SK-N-SH (cell line): Measurements from ENCODE around the gene AFF3. TPM values are rescaled to one million over a fixed set of nuclear protein-coding genes. Genes with fewer than 3 reads are reported as not detected.

Experiments used
- CTCF ChIA-PET: fragments of 300-600, 350-600 bp; formaldehyde crosslinking; extraction: SDS; loops from one replicate; lab custom pipeline; 2021; lab: Yijun Ruan, JAX
- POLR2A ChIA-PET: fragments of 350-600 bp; sonication (Branson Sonifier 250); formaldehyde crosslinking; extraction: SDS; loops from one replicate; lab custom pipeline; 2020; ENCODE audit warnings: antibody characterized with exemption, inconsistent platforms; lab: Yijun Ruan, JAX
- DNase-seq: peaks from one replicate; pipeline ENCODE4 v3.0.0; 2012
- H2AFZ ChIP-seq: fragments of 200-600 bp; sonication (generic); 2 replicates; pipeline ENCODE4 v1.8.1; 2016; ENCODE audit warnings: antibody characterized with exemption, mild to moderate bottlenecking, low read depth
- H3F3A ChIP-seq: fragments of 200-600 bp; sonication (generic); replicated peaks from 2 replicates; pipeline ENCODE3; 2016; ENCODE audit warnings: antibody characterized with exemption, mild to moderate bottlenecking; ENCODE audit not compliant: insufficient read depth
- H3K27ac ChIP-seq, 2 experiments: fragments of 200-500 bp in 1 of 2; fragments of 200-600 bp in 1 of 2; sonication (Bioruptor generic) in 1 of 2; sonication (generic), shearing (Covaris generic) in 1 of 2; 2 replicates each; pipeline versions ENCODE4 v1.5.1 to v1.6.1; 2014 to 2016; ENCODE audit warnings: low read depth in 2 of 2, inconsistent platforms in 1 of 2, low read length in 1 of 2, mild to moderate bottlenecking in 1 of 2, mixed read lengths in 1 of 2
- H3K27me3 ChIP-seq: fragments of 200-600 bp; sonication (generic), shearing (Covaris generic); 2 replicates; pipeline ENCODE4 v1.6.1; 2016; ENCODE audit warnings: mixed run types; ENCODE audit not compliant: insufficient read depth
- H3K36me3 ChIP-seq, 2 experiments: fragments of 200-500 bp in 1 of 2; fragments of 200-600 bp in 1 of 2; sonication (Bioruptor generic) in 1 of 2; sonication (generic) in 1 of 2; replicated peaks in 1 of 2; 2 replicates each; pipeline versions ENCODE3 to v1.5.1; 2014 to 2016; ENCODE audit warnings: low read length in 1 of 2, mild to moderate bottlenecking in 1 of 2; ENCODE audit not compliant: insufficient read depth in 2 of 2, control insufficient read depth in 1 of 2
- H3K4me1 ChIP-seq, 2 experiments: fragments of 200-500 bp in 1 of 2; fragments of 200-600 bp in 1 of 2; sonication (Bioruptor generic) in 1 of 2; sonication (generic), shearing (Covaris generic) in 1 of 2; 2 replicates each; pipeline versions ENCODE4 v1.5.1 to v1.6.1; 2014 to 2016; ENCODE audit warnings: low read depth in 1 of 2, low read length in 1 of 2, mixed run types in 1 of 2; ENCODE audit not compliant: insufficient read depth in 2 of 2, control insufficient read depth in 1 of 2
- H3K4me2 ChIP-seq: fragments of 200-600 bp; sonication (generic), shearing (Covaris generic); 2 replicates; pipeline ENCODE4 v1.6.1; 2017; ENCODE audit warnings: mixed run types
- H3K4me3 ChIP-seq, 2 experiments: fragments of 200-500 bp in 1 of 2; fragments of 200-600 bp in 1 of 2; sonication (Bioruptor generic) in 1 of 2; sonication (generic), shearing (Covaris generic) in 1 of 2; 2 replicates each; pipeline versions ENCODE4 v1.5.1 to v1.8.1; 2014 to 2016; ENCODE audit warnings: low read depth in 2 of 2, inconsistent platforms in 1 of 2, low read length in 1 of 2, mild to moderate bottlenecking in 1 of 2, mixed read lengths in 1 of 2, moderate library complexity in 1 of 2
- H3K79me2 ChIP-seq: fragments of 200-600 bp; sonication (generic); 2 replicates; pipeline ENCODE4 v1.8.1; 2017; ENCODE audit warnings: mild to moderate bottlenecking; ENCODE audit not compliant: insufficient read depth
- H3K9ac ChIP-seq: fragments of 200-600 bp; sonication (generic); 2 replicates; pipeline ENCODE4 v1.6.1; 2017; ENCODE audit warnings: mixed run types
- H3K9me2 ChIP-seq: fragments of 200-600 bp; sonication (generic); 2 replicates; pipeline ENCODE4 v1.6.1; 2017; ENCODE audit warnings: mixed run types
- H3K9me3 ChIP-seq: fragments of 200-600 bp; sonication (generic); 2 replicates; pipeline ENCODE4 v1.6.1; 2017; ENCODE audit warnings: mixed run types, mild to moderate bottlenecking, moderate library complexity
- H4K20me1 ChIP-seq: fragments of 200-600 bp; sonication (generic); 2 replicates; pipeline ENCODE4 v1.6.1; 2017; ENCODE audit warnings: mild to moderate bottlenecking, mixed run types; ENCODE audit not compliant: insufficient read depth
- EP300 ChIP-seq, 2 experiments: IDR thresholded peaks; 2 replicates each; pipeline versions ENCODE4 v1.4.0 to v1.6.1; 2012; ENCODE audit warnings: borderline replicate concordance in 1 of 2, low read depth in 1 of 2, low read length in 1 of 2
- FOXM1 ChIP-seq: IDR thresholded peaks from 2 replicates; pipeline ENCODE4 v1.4.0; 2012; ENCODE audit warnings: low read depth, mild to moderate bottlenecking
- MEF2A ChIP-seq: IDR thresholded peaks from 2 replicates; pipeline ENCODE4 v1.4.0; 2012; ENCODE audit warnings: low read depth, borderline replicate concordance
- MXI1 ChIP-seq: IDR thresholded peaks from 2 replicates; pipeline ENCODE4 v1.6.1; 2012; ENCODE audit warnings: mild to moderate bottlenecking, low read depth, low read length, improper control_type of control experiment
- POLR2AphosphoS5 ChIP-seq: IDR thresholded peaks from 2 replicates; pipeline ENCODE4 v1.6.1; 2012; ENCODE audit warnings: low read depth, low read length
- RAD21 ChIP-seq: IDR thresholded peaks from 2 replicates; pipeline ENCODE4 v1.6.1; 2012; ENCODE audit warnings: mild to moderate bottlenecking, low read length
- SMC3 ChIP-seq: IDR thresholded peaks from 2 replicates; pipeline ENCODE4 v1.6.1; 2012; ENCODE audit warnings: low read depth, low read length, improper control_type of control experiment
- TEAD4 ChIP-seq: IDR thresholded peaks from 2 replicates; pipeline ENCODE4 v1.4.0; 2012; ENCODE audit warnings: mild to moderate bottlenecking, borderline replicate concordance; ENCODE audit not compliant: insufficient read depth
- WGBS: methylation state at CpG from one replicate; pipeline ENCODE4 v1.1.6; 2017; ENCODE audit warnings: low lambda C conversion rate; 5-methylcytosine and 5-hydroxymethylcytosine counted together
- polyA plus RNA-seq, 3 experiments: library from polyadenylated mRNA; depleted of rRNA; stranded (reverse); fragments of >200 nt; gene quantifications; 2 replicates each; pipeline ENCODE4 v1.2.3, GENCODE V29; 2012
- TF ChIP-seq, protein P1 (sequence below): fragments of 150-350 bp; IDR thresholded peaks from 2 replicates; pipeline ENCODE4 v1.6.1; 2017; ENCODE audit warnings: antibody characterized with exemption, low read length, low read depth, borderline replicate concordance
- TF ChIP-seq, protein P2 (sequence below): fragments of 150-350 bp; IDR thresholded peaks from 2 replicates; pipeline ENCODE4 v1.6.1; 2016; ENCODE audit warnings: mild to moderate bottlenecking, low read depth, low read length
- TF ChIP-seq, protein P3 (sequence below): IDR thresholded peaks from 2 replicates; pipeline ENCODE4 v1.4.0; 2012; ENCODE audit warnings: low read depth, borderline replicate concordance

AFF3 gene
- polyA plus RNA-seq, 1 of the 3 experiments (the other 2 are of a cell fraction) = 0.36 TPM

DNA sequence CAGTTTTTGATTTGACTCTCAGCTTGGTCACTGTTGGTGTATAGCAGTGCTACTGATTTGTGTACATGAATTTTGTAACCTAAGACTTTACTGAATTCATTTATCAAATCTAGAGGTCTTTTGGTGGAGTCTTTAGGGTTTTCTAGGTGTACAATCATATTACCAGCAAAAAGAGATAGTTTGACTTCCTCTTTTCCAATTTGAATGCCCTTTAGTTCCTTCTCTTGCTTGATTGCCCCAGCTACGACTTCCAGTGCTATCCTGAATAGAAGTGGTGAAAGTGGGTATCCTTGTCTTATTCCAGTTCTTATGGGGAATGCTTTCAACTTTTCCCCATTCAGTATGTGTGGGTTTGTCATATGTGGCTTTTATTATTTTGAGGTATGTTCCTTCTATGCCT lies 339.7 kb downstream of the AFF3 start:
- ChIA-PET CTCF (no interaction called here), POLR2A (no interaction called here)
- TF ChIP-seq, protein P1, sequence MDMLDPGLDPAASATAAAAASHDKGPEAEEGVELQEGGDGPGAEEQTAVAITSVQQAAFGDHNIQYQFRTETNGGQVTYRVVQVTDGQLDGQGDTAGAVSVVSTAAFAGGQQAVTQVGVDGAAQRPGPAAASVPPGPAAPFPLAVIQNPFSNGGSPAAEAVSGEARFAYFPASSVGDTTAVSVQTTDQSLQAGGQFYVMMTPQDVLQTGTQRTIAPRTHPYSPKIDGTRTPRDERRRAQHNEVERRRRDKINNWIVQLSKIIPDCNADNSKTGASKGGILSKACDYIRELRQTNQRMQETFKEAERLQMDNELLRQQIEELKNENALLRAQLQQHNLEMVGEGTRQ = no peak
- TF ChIP-seq EP300 (IDR thresholded peaks at IDR 0.05; ENCODE audit: borderline replicate concordance in 1 of 2, low read depth in 1 of 2, low read length in 1 of 2) = no peak
- Histone ChIP-seq H3K9ac (no peak overlapping the region), H2AFZ (no peak overlapping the region), H4K20me1 (no peaks in the 10 kb centered on the region), H3K27me3 (no peaks in the 10 kb centered on the region), H3F3A (no peaks in the 10 kb centered on the region), H3K27ac (no peak overlapping the region), H3K4me3 (no peak overlapping the region), H3K79me2 (no peaks in the 10 kb centered on the region), H3K9me2 (no peaks in the 10 kb centered on the region), H3K4me2 (no peak overlapping the region), H3K4me1 (no peaks in the 10 kb centered on the region; a peak in 1 of 4 replicates), H3K36me3 (no peaks in the 10 kb centered on the region), H3K9me3 (0 out of 2 replicates have a peak, but pooled peaks cover under 1% of the 10 kb centered on the region)
- 39% methylated on average over 1 of the region's 1 CpG for WGBS
- no peak for DNase-seq

DNA sequence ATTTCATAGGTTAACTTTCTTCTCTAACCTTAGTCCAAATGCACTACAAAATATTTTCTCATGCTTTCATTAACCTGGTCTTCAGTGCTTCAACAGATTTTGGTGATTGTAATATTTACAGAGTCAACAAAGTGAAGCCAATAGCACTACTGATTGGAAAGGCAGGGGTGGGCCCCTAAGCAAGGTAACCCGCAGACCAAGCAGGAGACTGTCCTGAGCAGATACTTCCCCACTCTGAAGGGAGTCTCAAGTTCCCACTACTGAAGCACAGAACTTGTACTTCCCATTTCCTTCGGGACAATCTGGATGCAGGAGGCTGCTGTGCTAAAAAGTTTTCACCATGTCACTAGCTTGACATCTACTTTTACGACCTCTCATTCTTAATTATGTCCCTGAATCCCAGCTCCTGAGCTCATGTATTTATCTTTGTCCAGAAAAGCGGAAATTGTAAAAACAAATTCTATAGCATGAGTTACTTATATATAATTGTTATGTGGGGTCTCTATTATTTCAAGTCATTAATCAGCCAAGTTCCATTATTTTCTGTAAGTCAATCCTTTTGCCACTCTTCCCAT lies 341.0 kb downstream of the AFF3 start:
- Histone ChIP-seq H4K20me1 (no peaks in the 10 kb centered on the region), H3K9ac (no peak overlapping the region), H2AFZ (no peak overlapping the region), H3K79me2 (no peaks in the 10 kb centered on the region), H3K27me3 (no peaks in the 10 kb centered on the region), H3F3A (no peaks in the 10 kb centered on the region), H3K4me2 (no peak overlapping the region), H3K36me3 (no peaks in the 10 kb centered on the region), H3K9me2 (no peaks in the 10 kb centered on the region), H3K4me1 (no peaks in the 10 kb centered on the region), H3K4me3 (no peak overlapping the region), H3K27ac (no peak overlapping the region), H3K9me3 (peaks cover 8% of the 10 kb centered on the region; the same call in 1 of the 2 replicates)
- ChIA-PET POLR2A (no interaction called here), CTCF (interaction anchor here (1.5 kb wide), 1 partner anchor 12 kb away, joined by 3 read pairs; no protein-coding TSS in a partner anchor)
- DNase-seq = no peak
- 81% methylated on average over 3 of the region's 4 CpGs for WGBS
- no peak for TF ChIP-seq TEAD4
- no peak for TF ChIP-seq MXI1
- no peak for TF ChIP-seq FOXM1
- no peak for TF ChIP-seq EP300 (IDR thresholded peaks at IDR 0.05; ENCODE audit: borderline replicate concordance in 1 of 2, low read depth in 1 of 2, low read length in 1 of 2)
- TF ChIP-seq, protein P2, sequence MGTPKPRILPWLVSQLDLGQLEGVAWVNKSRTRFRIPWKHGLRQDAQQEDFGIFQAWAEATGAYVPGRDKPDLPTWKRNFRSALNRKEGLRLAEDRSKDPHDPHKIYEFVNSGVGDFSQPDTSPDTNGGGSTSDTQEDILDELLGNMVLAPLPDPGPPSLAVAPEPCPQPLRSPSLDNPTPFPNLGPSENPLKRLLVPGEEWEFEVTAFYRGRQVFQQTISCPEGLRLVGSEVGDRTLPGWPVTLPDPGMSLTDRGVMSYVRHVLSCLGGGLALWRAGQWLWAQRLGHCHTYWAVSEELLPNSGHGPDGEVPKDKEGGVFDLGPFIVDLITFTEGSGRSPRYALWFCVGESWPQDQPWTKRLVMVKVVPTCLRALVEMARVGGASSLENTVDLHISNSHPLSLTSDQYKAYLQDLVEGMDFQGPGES = no peak
- TF ChIP-seq RAD21 = no peak
- no peak for TF ChIP-seq POLR2AphosphoS5
- TF ChIP-seq, protein P3, sequence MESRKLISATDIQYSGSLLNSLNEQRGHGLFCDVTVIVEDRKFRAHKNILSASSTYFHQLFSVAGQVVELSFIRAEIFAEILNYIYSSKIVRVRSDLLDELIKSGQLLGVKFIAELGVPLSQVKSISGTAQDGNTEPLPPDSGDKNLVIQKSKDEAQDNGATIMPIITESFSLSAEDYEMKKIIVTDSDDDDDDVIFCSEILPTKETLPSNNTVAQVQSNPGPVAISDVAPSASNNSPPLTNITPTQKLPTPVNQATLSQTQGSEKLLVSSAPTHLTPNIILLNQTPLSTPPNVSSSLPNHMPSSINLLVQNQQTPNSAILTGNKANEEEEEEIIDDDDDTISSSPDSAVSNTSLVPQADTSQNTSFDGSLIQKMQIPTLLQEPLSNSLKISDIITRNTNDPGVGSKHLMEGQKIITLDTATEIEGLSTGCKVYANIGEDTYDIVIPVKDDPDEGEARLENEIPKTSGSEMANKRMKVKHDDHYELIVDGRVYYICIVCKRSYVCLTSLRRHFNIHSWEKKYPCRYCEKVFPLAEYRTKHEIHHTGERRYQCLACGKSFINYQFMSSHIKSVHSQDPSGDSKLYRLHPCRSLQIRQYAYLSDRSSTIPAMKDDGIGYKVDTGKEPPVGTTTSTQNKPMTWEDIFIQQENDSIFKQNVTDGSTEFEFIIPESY = no peak
- TF ChIP-seq SMC3 = no peak
- TF ChIP-seq, protein P1 = no peak
- TF ChIP-seq MEF2A = no peak
